COLO829 (cell line): ENCODE data around the gene SFT2D2.

Source experiments
- DNase-seq: peaks from one replicate; pipeline ENCODE4 v3.0.0; 2012; ENCODE audit warnings: low spot score

The SFT2D2 gene

DNA sequence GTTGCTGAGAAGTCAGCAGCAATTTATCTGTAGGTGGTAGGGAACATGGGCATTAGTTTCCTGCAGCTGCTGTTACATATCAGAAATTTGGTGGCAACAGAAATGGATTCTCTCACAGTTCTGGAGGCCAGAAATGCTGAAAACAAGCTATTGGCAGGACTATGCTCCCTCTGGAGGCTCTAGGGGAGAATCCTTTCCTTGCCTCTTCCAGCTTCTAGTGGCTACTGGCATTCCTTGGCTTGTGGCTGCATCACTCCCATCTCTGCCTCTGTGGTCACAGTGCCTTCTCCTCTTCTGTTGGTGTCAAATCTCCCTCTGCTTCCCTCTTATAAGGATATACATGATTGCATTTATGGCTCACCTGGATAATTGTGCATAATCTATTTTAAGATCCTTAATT is 2.5 kb upstream of the SFT2D2 start:
- no peak for DNase-seq

DNA sequence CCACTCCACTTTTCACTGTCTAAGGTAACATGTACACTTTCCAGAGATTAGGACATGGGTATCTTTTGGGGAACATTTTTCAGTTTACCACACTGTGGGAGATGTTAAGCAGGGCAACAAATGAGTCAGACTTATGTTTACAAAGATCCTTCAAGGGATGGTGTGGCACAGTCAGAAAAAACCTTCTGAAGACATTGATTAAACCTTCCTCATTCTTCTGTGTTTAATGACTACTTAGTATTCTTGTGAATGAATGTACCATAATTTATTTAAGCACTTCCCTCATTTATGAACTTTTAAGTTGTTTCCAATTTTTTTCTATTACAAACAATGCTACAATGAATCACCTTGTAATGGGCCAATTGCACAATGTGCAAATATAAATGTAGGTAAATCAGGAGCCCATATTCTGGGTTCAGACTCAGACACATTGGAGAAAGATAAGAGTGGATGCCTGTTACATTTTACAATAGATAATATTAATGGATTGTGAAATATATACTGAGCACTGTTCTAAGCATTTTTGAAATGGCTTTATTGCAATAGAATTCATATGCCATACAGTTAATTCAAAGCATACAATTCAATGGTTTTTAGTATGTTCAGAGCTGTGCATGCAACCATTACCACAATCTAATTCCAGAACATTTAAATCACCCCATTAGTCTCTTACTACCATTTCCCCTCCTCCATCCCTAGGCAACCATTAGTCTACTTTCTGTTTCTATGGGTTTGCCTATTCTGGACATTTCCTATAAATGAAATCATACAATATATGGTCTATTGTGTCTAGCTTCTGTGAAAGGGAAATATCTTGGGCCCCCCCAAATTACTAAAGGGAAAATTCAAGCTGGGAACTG is 1.9 kb upstream of the SFT2D2 start:
- no peak for DNase-seq

DNA sequence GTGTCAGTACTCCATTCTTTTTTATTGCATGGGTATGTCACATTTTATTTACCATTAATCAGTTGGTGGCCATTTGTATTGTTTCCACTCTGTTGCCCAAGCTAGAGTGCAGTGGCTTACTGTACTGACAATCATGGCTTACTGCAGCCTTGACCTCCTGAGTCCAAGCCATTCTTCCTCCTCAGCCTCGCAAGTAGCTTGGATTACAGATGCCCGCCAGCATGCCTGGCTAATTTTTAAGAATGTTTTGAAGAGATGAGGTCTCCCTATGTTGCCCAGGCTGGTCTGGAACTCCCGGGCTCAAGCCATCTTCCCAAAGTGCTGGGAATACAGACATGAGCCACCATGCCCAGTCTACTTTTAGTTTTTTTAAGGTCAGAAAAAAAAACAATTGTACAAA is 813 bp upstream of the SFT2D2 start:
- DNase-seq, result no peak

DNA sequence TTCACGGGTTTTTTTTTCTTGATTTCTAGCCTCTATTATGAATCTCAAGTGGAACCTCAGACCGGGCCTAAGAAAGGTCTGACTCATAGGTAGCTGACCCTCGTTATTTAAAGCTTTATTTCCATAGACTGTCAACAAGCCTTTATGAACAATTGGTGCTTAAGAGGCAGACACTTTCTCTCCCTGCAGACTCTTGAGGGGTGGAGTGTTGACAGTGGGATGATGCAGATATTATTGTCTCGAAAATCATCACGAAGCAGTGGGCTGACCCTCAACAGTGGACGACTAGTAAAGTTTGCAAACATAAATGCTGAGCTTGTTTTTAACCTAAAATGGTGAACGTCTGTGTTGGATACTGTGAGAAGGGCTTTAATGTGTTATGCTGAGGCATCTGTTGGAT is 1.8 kb downstream of the SFT2D2 start:
- DNase-seq, result peak; percentile 66

DNA sequence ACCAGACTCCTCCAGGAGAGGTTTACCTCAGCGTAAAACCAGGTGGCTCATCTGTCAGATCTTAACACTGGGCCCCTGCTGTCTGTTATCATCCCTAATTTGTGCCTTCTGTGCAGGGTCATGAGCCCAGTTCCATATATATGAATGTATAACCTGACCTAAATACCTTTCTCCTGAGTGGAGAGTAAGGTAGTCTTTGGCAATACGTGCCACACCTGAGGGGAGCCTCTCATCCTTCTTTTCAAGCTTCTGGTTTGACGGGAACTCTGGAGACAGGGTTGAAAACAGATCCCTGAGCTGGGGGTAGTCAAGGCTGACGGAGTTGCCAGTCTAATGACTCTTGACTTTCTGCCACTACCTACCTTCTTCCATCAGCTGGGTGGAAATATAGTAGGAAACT is 4.1 kb downstream of the SFT2D2 start:
- DNase-seq, result no peak

DNA sequence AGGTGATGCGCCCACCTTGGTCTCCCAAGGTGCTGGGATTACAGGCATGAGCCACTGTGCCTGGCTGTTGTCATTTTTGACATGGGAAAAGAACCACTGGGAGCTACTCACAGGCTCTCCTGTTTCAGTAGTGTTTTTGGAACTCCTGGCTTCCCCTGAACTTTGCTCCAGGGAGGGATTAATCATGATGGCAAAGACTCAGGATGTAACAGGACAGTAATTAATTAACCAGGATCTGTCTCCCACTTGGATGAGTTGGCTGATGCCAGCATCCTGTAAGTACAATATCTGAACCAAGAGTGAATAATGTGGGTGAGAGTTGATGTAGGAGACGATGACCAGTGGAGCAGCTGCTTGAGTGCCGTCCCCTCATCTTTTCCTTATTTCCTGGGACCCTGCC is 4.9 kb downstream of the SFT2D2 start:
- no peak for DNase-seq

DNA sequence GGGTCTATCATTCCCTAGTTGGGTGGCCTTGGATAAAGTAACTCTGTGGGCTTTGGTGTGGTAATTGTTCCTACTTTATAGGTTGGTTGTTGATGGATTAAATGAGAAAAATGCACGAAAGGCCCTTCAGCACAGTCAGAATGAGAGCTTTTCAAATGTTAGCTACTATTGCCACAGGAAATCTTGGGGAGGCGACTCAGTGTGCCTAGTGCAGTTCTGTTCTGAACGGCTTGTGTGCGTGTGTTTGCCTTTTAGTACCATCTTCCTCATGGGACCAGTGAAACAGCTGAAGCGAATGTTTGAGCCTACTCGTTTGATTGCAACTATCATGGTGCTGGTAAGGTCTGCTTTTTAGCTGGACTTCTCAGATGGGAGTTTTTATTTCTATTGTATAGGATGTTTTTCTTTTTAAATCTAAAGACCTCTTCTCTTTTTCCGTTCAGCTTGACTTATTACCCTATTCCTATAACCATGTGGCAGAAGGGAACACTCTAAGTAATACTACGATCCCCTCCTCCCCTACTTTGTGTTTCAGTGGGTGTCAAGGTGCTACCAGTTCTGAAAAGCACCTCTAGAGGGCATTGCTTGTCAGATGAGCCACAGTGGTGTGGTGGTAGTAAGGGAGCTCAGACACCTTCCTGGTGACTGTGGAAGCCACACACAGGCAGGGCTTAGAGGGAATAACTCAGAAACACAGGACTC is 9.2 kb downstream of the SFT2D2 start:
- peak; percentile 89 for DNase-seq

DNA sequence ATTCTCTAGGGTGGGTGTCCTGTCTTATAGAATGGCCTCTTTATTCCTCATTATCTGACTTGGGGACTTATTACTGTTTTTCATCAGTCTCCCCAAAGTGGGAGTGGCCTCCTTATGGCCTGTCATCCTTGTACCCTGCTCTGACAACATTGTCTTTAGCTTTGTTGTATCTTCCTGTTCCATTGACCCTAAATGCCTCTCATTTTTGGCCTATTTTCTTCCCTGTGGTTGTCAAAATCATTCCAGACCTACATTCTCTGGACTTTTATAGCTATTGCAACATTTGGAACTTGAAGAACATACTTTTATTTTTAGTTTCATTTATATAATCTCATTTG is 9.7 kb downstream of the SFT2D2 start:
- DNase-seq, result no peak

DNA sequence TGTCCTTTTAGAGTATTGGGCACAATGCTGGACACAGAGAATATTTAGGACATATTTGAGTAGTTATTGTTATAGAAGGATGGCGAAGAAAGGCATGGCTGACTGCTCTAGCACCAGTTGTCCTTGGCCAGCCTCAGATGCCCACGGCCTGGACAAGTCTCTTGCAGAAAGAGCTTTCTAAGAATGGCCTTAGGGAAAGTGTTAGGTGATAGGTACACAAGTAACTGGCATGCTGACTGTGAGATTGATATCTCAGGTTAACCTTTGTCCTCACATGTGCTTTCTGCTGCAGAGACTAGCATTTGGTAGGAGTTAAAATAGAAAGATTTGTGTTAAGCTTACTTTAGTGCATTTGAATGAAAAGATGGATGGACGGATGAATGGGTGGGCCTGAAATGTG is 10.1 kb downstream of the SFT2D2 start:
- no peak for DNase-seq

DNA sequence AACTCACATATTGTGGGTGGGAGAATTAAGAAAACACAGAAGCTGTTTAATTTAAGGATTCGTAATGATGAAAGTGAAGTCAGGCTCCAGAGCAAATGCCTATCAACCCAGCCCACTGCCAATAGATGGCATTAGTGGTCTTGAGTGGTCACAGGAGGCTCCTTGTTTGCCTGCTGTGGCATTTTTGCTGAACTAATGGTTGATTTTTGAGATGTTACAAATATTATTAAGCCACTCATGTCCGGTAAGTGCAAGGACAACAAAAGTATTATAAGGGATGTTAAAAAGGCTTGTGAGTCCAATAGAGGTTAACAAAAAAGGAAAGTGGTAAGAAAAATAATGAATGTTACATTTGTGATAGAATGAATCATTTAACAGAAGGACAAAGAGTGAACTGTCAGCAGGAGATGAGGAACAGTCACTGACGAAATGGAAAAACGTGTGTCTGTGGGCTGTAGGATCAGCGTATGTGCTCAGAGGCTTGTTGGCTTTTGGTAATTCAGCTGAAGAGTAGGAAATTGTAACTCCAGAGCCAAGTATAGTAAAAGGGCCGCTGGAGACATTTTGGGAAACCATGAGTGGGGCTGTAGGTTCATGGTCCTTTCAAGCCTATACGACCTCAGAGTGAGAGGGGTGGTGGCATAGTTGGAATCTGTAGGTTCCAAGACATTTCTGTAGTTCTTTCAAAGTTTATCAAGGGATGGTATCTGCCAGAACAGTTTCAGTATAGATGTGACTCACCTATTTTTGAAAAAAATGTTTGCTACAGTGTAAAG is 11.2 kb downstream of the SFT2D2 start:
- peak; percentile 93 for DNase-seq

DNA sequence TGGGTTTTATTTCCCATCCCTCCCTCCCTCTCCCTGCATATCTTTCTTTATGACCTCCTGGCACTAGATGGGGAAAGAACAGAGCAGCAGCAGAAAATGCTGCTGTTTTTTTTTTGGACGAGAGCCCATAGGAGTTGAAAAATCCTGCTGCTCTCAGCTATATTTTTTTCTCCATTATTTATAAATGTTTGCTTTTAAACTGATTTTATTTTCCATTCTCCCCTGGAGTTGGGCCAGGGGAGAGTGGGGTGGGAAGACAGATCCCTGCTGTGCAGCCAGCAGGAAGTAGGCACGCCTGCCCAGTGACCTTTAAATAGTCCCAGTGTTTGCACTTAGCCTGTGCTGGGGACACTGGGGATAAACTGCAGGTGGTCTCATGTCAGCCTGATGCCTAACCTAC is 17.4 kb downstream of the SFT2D2 start:
- no peak for DNase-seq

DNA sequence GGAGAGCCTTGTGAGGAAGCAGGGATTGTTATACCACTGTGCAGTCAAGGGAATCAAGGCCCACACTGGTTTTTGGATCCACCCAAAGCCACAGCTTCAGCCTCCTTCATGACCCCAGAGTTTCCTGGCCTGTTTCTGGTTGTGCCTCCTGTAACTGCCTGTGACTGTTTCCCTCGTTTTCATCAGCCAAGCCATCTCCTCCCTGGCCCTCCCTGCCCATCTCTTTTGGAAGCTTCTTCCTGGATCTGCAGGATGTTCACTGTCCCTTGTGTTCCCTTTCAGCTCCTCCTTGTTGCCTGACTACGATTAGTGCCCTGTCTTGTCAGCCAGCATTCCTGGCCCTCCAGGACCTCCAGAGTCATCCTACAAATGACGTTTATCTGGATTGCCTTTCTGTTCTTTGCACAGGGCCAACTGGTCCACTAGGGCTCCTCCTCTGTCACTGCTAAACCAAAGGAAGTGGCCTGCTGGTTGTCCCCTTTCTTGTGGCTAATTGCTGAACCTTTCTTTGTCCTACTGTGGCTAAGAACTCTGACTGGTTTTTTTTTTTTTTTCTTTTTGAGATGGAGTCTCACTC is 17.9 kb downstream of the SFT2D2 start:
- DNase-seq, result no peak

DNA sequence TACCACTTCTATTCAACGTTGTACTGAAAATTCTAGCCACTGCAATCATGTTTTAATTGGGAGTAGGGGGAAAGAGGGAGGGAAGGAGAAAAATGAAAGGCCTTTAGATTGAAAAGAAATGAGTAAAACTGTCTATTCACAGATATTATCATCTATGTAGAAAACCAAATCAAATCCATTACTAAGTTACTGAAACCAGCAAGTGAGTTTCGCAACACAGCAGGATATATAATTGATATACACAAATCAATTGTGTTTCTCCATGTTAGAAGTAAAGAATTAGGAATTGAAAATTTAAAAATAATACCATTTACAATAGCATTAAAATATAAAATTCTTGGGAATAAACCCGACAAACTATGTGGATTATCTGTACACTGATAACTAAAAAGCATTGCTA is 19.2 kb downstream of the SFT2D2 start:
- DNase-seq, result no peak

DNA sequence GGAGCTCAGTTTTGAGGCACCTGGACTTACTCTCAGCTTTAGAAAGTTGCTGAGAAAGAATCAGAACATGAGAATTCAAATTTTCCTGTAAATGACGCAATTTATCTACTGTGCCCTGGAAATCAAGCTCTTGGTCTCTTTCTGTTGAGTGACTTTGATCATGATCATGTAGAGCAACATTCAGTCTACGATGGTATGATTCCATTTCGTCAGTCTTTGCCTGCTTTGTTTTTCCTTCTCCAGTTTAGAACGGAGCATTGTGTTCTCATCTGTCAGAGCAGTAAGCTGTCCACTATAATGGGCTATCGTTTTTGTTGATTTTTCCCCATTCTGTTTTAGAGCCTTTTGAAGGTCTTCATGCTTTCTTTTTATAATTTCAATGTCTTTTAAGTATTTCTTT is 20.7 kb downstream of the SFT2D2 start:
- no peak for DNase-seq

DNA sequence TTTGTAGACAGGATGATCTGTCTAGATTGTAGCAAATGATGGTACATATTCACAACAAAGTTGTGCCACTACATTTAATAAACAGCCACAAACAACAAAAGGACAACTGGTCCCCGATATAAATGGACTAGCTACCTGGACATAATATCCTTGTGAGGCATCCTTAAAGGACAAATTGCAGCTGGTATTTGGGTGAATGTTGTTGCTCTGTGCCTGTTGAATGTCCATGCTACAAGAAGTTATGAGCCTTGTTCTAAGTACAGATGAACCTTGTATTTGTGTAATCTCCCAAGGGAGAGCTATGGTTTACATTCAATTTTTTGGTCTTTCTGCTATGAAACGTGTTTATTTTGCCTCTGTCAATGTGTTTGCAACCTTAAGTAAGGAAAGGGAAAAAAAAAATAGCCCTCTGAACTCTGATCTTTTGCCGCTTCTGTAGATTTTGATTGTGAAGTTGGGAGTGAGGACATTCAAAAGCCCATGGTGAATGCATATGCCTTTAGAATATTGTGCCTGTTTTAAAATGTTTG is 26.5 kb downstream of the SFT2D2 start:
- DNase-seq, result no peak

DNA sequence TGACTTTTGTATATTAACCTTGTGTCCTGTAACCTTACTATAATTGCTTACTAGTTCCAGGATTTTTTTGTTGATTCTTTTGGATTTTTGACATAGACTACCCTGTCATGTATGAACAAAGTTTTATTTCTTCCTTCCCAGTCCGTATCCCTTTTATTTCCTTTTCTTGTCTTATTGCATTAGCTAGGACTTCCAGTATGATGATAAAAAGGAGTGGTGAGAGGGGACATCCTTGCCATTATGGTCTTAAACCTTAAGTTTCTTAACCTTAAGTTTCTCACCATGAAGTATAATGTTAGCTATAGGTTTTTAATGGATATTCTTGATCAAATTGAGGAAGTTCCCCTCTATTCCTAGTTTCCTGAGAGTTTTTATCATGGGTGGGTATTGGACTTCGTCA is 30.4 kb downstream of the SFT2D2 start:
- no peak for DNase-seq

DNA sequence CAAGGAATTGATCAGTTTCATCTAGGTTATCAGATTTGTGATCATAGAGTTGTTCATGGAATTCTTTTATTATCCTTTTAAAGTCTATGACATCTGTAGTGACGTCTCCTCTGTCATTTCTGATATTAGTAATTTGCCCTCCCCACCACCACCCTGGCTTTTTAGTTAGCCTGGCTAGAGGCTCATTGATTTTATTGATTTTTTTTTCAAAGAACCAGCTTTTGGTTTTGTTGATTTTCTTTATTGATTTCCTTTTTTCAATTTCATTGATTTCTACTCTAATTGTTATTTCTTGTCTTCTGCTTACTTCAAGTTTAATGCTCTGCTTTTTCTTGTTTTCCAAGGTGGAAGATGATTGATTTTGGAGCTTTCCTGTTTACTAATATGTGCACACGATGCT is 31.6 kb downstream of the SFT2D2 start:
- no peak for DNase-seq

DNA sequence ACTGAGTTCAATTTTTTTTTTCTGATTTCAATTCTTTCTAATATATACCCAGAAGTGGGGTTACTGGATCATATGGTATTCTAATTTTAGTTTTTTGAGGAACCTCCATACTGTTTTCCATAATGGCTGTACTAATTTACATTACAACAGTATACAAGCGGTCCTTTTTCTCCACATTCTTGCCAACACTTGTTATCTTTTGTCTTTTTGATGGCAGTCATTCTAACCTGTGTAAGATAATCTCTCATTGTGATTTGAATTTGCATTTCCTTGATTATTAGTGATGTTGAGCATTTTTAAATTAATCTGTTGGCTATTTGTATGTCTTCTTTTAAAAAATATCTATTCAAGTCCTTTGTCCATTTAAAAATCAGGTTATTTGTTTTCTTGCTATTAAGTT is 33.8 kb downstream of the SFT2D2 start:
- DNase-seq, result no peak

DNA sequence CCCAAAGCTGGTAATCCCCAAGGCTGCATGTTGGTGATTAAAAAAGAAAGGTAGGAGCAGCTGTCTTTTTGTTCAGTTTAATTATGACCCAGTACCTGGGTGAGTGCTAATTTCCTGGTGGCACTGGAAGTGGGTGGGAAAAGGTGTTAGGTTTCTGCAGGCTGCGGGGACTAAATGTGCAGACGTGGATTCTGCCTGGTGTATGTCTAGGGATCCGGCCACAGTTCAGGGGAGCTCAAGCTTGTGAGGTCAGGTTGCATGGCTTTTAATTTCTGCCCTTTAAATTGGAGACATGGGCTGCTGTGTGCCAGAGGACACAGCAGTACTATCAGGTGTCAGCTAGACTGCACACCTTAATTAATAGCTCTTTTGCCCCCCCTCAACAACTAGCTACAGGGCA is 34.6 kb downstream of the SFT2D2 start:
- no peak for DNase-seq

DNA sequence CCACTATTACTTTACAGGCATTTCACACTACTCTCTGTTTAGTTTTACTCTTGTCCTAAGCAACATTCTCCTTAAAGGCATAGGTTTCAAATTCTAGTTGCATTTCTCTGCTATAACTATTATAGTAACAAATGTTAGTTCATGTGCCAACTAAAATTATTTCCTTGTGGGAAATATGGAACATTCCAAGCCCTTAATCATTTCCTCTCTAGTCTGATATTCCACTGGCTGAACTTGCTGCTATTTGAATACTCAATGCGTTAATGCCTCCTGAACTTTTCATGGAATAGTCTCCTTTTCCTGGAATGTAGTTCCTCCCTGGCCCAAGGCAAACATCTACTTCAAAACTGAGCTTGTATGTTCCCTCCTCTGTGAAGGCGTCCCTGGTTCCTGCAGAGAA is 35.6 kb downstream of the SFT2D2 start:
- DNase-seq, result peak; percentile 80

DNA sequence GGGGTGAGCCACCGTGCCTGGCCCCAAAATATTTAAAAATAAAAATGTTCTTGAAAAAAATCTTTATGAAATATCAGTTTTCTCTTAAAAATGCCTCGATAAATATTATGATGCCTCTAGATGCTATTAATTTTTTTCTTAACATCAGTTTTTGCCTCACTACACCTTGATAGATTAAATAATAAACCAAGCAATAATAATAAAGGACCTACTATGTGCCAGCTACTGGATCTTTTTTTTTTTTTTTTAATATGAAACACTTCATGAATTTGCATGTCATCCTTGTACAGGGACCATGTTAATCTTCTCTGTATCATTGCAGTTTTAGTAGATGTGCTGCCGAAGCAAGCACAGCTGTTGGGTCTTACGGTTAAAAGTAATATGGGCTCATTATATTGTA is 37.3 kb downstream of the SFT2D2 start:
- no peak for DNase-seq

DNA sequence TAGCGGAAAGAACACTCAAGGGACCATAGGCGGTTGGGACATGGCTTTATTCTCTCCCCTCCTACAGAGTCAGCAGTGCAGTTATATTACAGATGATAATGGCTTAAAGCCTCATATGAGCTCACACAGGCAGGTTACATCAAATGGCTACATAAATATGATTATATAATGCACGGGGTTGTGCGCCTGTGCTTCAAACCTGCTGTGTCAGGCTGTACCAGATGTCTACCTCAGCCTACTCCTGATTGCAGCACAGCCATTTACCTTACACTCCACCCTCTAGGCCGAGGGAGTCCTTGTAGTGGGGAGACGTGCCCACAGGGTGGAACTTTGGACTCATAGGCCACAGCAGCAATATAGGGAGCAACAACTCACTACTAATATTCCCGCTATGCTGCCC is 38.5 kb downstream of the SFT2D2 start:
- no peak for DNase-seq

DNA sequence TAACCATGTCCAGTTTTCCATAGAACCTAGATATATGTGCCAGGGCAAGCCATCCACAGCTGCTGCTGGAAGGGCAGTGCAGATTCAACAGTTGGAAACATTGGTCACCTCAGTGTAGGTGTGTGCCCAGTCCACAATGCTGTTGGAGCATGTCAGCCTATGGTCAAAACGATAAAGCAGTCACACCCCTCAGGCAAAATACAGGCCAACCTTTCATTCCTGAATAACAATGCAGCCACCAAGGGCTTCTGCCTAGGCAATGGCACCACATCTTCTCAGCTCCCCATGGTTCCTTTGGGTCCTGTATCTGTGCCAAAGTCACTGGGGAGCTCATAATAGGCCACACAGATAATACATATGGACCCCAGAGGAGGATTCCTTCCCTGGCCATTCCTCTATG is 39.8 kb downstream of the SFT2D2 start:
- DNase-seq, result no peak
